Liver (tissue), 9 donors: ENCODE results near the gene OR1G1. TPM values are rescaled to one million over a fixed set of nuclear protein-coding genes. Genes with fewer than 3 reads are reported as not detected.

Experiments
- DNase-seq: peaks from one replicate; pipeline ENCODE4 v3.0.0-alpha.2; 2017; ENCODE audit warnings: low spot score
- H3K27ac ChIP-seq, 2 donors: one replicate each; pipeline ENCODE4 v1.7.0; 2013; ENCODE audit warnings: inconsistent platforms in 2 of 2, low read length in 2 of 2, control low read depth in 1 of 2, low read depth in 1 of 2, mild to moderate bottlenecking in 1 of 2
- H3K27me3 ChIP-seq, 4 donors: one replicate each; pipeline versions ENCODE4 v1.6.1 to v1.7.0; 2013; ENCODE audit warnings: low read length in 3 of 4, inconsistent platforms in 1 of 4, mild to moderate bottlenecking in 1 of 4, moderate library complexity in 1 of 4; ENCODE audit not compliant: control insufficient read depth in 4 of 4, insufficient read depth in 4 of 4
- H3K36me3 ChIP-seq, 4 donors: one replicate each; pipeline versions ENCODE4 v1.6.1 to v1.7.0; 2013; ENCODE audit warnings: low read length in 3 of 4, mild to moderate bottlenecking in 3 of 4, low read depth in 1 of 4, moderate library complexity in 1 of 4; ENCODE audit not compliant: control insufficient read depth in 4 of 4, insufficient read depth in 3 of 4
- H3K4me1 ChIP-seq, 4 donors: one replicate each; pipeline versions ENCODE4 v1.6.1 to v1.7.0; 2013; ENCODE audit warnings: low read length in 3 of 4, mild to moderate bottlenecking in 3 of 4, moderate library complexity in 1 of 4; ENCODE audit not compliant: control insufficient read depth in 4 of 4, insufficient read depth in 4 of 4
- H3K4me3 ChIP-seq, 3 donors: one replicate each; pipeline versions ENCODE4 v1.6.1 to v1.7.0; 2013; ENCODE audit warnings: low read length in 3 of 3, control low read depth in 1 of 3, low read depth in 1 of 3, mild to moderate bottlenecking in 1 of 3
- H3K9ac ChIP-seq, 2 donors: one replicate each; pipeline ENCODE4 v1.7.0; 2013; ENCODE audit warnings: low read length in 2 of 2, mild to moderate bottlenecking in 2 of 2, moderate library complexity in 2 of 2, control low read depth in 1 of 2, low read depth in 1 of 2
- H3K9me3 ChIP-seq, 4 donors: one replicate each; pipeline versions ENCODE4 v1.6.1 to v1.7.0; 2013; ENCODE audit warnings: low read length in 3 of 4; ENCODE audit not compliant: control insufficient read depth in 4 of 4
- EGR1 ChIP-seq, 2 donors: IDR thresholded peaks; 2 replicates each; pipeline ENCODE4 v1.6.1; 2016 to 2018; ENCODE audit warnings: antibody characterized with exemption in 2 of 2, low read depth in 2 of 2
- FOXA1 ChIP-seq: IDR thresholded peaks from 2 replicates; pipeline ENCODE4 v1.6.1; 2016; ENCODE audit warnings: antibody characterized with exemption
- FOXA2 ChIP-seq: IDR thresholded peaks from 2 replicates; pipeline ENCODE4 v1.6.1; 2016; ENCODE audit warnings: antibody characterized with exemption
- GABPA ChIP-seq, 2 donors: IDR thresholded peaks in 1 of 2; conservative IDR thresholded peaks in 1 of 2; 2 replicates each; pipeline ENCODE4 v1.6.1; 2016; ENCODE audit warnings: antibody characterized with exemption in 2 of 2, mild to moderate bottlenecking in 1 of 2, moderate library complexity in 1 of 2
- HNF4A ChIP-seq, 2 donors: conservative IDR thresholded peaks; 2 replicates each; pipeline ENCODE4 v1.6.1; 2016; ENCODE audit warnings: antibody characterized with exemption in 2 of 2, mild to moderate bottlenecking in 2 of 2
- HNF4G ChIP-seq: IDR thresholded peaks from 2 replicates; pipeline ENCODE4 v1.6.1; 2016; ENCODE audit warnings: antibody characterized with exemption
- JUND ChIP-seq, 2 donors: IDR thresholded peaks; 2 replicates each; pipeline ENCODE4 v1.6.1; 2016; ENCODE audit warnings: antibody characterized with exemption in 2 of 2
- NR2F2 ChIP-seq: IDR thresholded peaks from 2 replicates; pipeline ENCODE4 v1.6.1; 2016; ENCODE audit warnings: antibody characterized with exemption
- RAD21 ChIP-seq, 2 donors: IDR thresholded peaks; 2 replicates each; pipeline ENCODE4 v1.6.1; 2016; ENCODE audit warnings: antibody characterized with exemption in 2 of 2, mild to moderate bottlenecking in 2 of 2
- RXRA ChIP-seq, 2 donors: IDR thresholded peaks; 2 replicates each; pipeline ENCODE4 v1.6.1; 2017 to 2018; ENCODE audit warnings: antibody characterized with exemption in 2 of 2, mild to moderate bottlenecking in 1 of 2
- SP1 ChIP-seq: IDR thresholded peaks from 2 replicates; pipeline ENCODE4 v1.6.1; 2018; ENCODE audit warnings: antibody characterized with exemption, mild to moderate bottlenecking
- TAF1 ChIP-seq: conservative IDR thresholded peaks from 2 replicates; pipeline ENCODE4 v1.6.1; 2016; ENCODE audit warnings: antibody characterized with exemption, mild to moderate bottlenecking
- YY1 ChIP-seq: IDR thresholded peaks from 2 replicates; pipeline ENCODE4 v1.6.1; 2016; ENCODE audit warnings: antibody characterized with exemption, mild to moderate bottlenecking
- WGBS: extraction: QIAGEN DNeasy Blood & Tissue Kit; methylation state at CpG from one replicate; pipeline ENCODE4 v1.1.7; 2013; 5-methylcytosine and 5-hydroxymethylcytosine counted together
- polyA plus RNA-seq, 2 donors: library from polyadenylated mRNA; stranded (reverse) in 1 of 2; unstranded in 1 of 2; fragments of 200-250 nt in 1 of 2; fragments of >200 nt in 1 of 2; fragmentation: Nextera tagmentation in 1 of 2; extraction: Ambion mirVana in 1 of 2; gene quantifications; one replicate each; pipeline versions ENCODE4 v1.2.1 to v1.2.3, GENCODE V29; 2013 to 2015
- total RNA-seq, 2 donors: library from RNA; depleted of rRNA; stranded (reverse); fragments of >200 nt; gene quantifications; one replicate each; pipeline ENCODE4 v1.2.3, GENCODE V29; 2014
- TF ChIP-seq, protein P1 (sequence below): IDR thresholded peaks from 2 replicates; pipeline ENCODE4 v1.6.1; 2016; ENCODE audit warnings: antibody characterized with exemption
- TF ChIP-seq, protein P2 (sequence below): IDR thresholded peaks from 2 replicates; pipeline ENCODE4 v1.6.1; 2016; ENCODE audit warnings: antibody characterized with exemption
- TF ChIP-seq, protein P3 (sequence below): IDR thresholded peaks from 2 replicates; pipeline ENCODE4 v1.6.1; 2016; ENCODE audit warnings: antibody characterized with exemption
- TF ChIP-seq, protein P4 (sequence below): IDR thresholded peaks from 2 replicates; pipeline ENCODE4 v1.6.1; 2016; ENCODE audit warnings: antibody characterized with exemption, mild to moderate bottlenecking
- TF ChIP-seq, protein P5 (sequence below): fragments of 150-350 bp; IDR thresholded peaks from 2 replicates; pipeline ENCODE4 v1.5.1; 2017; ENCODE audit warnings: improper control_type of control experiment, low read depth, low read length; ENCODE audit not compliant: missing input control
- donor health status: healthy.
- donor health status: healthy.
- donor health status: healthy.
- donor health status: healthy.
- donor health status: healthy.

OR1G1 gene
- total RNA-seq (not detected), polyA plus RNA-seq (not detected)

DNA sequence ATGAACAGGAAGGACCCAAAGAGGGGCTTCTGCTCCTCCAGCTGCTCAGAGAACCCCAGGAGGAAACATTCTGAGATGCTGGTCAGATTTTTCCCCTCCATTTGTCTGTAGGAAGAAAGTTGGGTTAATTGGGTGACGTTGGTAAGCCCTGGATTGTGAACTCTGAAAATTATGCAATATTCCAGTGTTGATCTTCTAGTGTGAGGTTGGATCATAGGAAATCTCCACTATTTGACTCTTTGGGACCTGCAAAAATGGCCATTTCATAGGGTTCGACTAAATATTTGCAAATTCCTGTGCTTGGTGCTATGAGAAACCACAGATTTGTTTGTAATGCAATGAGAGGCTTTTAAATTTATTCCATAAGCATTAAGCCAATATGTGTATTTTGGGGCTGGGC is at the start of gene OR1G1:
Gene OR1G1 (minus strand): TSS at position 101 of the 400 bp plus-strand sequence. CDS start 0 bp downstream, at position 101.
- no peak within 1 kb of the TSS for H3K9ac ChIP-seq
- peaks cover 0 to 5% (median 1%) of the 10 kb centered on the region in 4 donors for H3K27me3 ChIP-seq
- DNase-seq: no peak
- TF ChIP-seq, protein P1, sequence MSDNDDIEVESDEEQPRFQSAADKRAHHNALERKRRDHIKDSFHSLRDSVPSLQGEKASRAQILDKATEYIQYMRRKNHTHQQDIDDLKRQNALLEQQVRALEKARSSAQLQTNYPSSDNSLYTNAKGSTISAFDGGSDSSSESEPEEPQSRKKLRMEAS: no peak
- TF ChIP-seq YY1 (no peak), RXRA (IDR thresholded peaks at IDR 0.05) (no peak), SP1 (no peak), HNF4G (no peak), HNF4A (conservative IDR thresholded peaks at IDR 0.05) (no peak), RAD21 (IDR thresholded peaks at IDR 0.05) (no peak)
- TF ChIP-seq, protein P2, sequence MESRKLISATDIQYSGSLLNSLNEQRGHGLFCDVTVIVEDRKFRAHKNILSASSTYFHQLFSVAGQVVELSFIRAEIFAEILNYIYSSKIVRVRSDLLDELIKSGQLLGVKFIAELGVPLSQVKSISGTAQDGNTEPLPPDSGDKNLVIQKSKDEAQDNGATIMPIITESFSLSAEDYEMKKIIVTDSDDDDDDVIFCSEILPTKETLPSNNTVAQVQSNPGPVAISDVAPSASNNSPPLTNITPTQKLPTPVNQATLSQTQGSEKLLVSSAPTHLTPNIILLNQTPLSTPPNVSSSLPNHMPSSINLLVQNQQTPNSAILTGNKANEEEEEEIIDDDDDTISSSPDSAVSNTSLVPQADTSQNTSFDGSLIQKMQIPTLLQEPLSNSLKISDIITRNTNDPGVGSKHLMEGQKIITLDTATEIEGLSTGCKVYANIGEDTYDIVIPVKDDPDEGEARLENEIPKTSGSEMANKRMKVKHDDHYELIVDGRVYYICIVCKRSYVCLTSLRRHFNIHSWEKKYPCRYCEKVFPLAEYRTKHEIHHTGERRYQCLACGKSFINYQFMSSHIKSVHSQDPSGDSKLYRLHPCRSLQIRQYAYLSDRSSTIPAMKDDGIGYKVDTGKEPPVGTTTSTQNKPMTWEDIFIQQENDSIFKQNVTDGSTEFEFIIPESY: no peak
- TF ChIP-seq, protein P3, sequence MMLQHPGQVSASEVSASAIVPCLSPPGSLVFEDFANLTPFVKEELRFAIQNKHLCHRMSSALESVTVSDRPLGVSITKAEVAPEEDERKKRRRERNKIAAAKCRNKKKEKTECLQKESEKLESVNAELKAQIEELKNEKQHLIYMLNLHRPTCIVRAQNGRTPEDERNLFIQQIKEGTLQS: no peak
- no peaks in the 10 kb centered on the region for H3K9me3 ChIP-seq
- H3K36me3 ChIP-seq: no peaks in the 10 kb centered on the region
- no peak within 1 kb of the TSS for H3K27ac ChIP-seq
- WGBS: 53% methylated on average over 2 of the region's 2 CpGs
- H3K4me1 ChIP-seq: no peaks in the 10 kb centered on the region
- H3K4me3 ChIP-seq: no peak within 1 kb of the TSS

DNA sequence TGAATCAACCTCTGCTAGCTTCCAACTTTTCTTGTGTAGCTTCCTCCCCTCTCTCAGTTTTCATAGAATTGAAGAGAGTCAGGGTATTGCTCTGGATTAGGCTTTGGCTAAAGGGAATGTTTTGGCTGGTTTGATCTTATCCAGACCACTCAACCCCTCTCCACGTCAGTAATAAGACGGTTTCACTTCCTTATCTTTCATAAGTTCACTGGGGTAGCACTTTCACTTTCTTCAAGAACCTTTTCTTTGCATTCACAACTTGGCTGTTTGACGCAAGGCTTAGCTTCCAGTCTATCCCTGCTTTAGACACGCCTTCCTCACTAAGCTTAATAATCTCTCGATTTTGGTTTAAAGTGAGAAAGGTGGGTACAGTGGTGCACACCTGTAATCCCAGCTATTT is 40.2 kb upstream of the OR1G1 start:
- H3K36me3 ChIP-seq: no peaks in the 10 kb centered on the region
- H3K27ac ChIP-seq: no peak overlapping the region
- 59% methylated on average over 5 of the region's 5 CpGs for WGBS
- no peak overlapping the region for H3K4me3 ChIP-seq
- no peaks in the 10 kb centered on the region for H3K4me1 ChIP-seq
- DNase-seq: no peak
- no peak overlapping the region for H3K9ac ChIP-seq
- H3K27me3 ChIP-seq: peaks cover 0 to 3% (median 0%) of the 10 kb centered on the region in 4 donors
- peaks cover 0 to 6% (median 4%) of the 10 kb centered on the region in 4 donors for H3K9me3 ChIP-seq
- no peak for TF ChIP-seq HNF4A (conservative IDR thresholded peaks at IDR 0.05)
- TF ChIP-seq JUND (IDR thresholded peaks at IDR 0.05): no peak
- TF ChIP-seq TAF1: no peak
- TF ChIP-seq, protein P2: no peak
- TF ChIP-seq, protein P4, sequence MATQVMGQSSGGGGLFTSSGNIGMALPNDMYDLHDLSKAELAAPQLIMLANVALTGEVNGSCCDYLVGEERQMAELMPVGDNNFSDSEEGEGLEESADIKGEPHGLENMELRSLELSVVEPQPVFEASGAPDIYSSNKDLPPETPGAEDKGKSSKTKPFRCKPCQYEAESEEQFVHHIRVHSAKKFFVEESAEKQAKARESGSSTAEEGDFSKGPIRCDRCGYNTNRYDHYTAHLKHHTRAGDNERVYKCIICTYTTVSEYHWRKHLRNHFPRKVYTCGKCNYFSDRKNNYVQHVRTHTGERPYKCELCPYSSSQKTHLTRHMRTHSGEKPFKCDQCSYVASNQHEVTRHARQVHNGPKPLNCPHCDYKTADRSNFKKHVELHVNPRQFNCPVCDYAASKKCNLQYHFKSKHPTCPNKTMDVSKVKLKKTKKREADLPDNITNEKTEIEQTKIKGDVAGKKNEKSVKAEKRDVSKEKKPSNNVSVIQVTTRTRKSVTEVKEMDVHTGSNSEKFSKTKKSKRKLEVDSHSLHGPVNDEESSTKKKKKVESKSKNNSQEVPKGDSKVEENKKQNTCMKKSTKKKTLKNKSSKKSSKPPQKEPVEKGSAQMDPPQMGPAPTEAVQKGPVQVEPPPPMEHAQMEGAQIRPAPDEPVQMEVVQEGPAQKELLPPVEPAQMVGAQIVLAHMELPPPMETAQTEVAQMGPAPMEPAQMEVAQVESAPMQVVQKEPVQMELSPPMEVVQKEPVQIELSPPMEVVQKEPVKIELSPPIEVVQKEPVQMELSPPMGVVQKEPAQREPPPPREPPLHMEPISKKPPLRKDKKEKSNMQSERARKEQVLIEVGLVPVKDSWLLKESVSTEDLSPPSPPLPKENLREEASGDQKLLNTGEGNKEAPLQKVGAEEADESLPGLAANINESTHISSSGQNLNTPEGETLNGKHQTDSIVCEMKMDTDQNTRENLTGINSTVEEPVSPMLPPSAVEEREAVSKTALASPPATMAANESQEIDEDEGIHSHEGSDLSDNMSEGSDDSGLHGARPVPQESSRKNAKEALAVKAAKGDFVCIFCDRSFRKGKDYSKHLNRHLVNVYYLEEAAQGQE: no peak
- TF ChIP-seq RAD21 (IDR thresholded peaks at IDR 0.05): no peak
- no peak for TF ChIP-seq EGR1 (IDR thresholded peaks at IDR 0.05; ENCODE audit: low read depth in 2 of 2)
- TF ChIP-seq NR2F2: no peak
- no peak for TF ChIP-seq FOXA1
- TF ChIP-seq, protein P5, sequence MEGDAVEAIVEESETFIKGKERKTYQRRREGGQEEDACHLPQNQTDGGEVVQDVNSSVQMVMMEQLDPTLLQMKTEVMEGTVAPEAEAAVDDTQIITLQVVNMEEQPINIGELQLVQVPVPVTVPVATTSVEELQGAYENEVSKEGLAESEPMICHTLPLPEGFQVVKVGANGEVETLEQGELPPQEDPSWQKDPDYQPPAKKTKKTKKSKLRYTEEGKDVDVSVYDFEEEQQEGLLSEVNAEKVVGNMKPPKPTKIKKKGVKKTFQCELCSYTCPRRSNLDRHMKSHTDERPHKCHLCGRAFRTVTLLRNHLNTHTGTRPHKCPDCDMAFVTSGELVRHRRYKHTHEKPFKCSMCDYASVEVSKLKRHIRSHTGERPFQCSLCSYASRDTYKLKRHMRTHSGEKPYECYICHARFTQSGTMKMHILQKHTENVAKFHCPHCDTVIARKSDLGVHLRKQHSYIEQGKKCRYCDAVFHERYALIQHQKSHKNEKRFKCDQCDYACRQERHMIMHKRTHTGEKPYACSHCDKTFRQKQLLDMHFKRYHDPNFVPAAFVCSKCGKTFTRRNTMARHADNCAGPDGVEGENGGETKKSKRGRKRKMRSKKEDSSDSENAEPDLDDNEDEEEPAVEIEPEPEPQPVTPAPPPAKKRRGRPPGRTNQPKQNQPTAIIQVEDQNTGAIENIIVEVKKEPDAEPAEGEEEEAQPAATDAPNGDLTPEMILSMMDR: no peak
- TF ChIP-seq SP1: no peak
- TF ChIP-seq, protein P3: no peak
- no peak for TF ChIP-seq YY1
- no peak for TF ChIP-seq FOXA2
- no peak for TF ChIP-seq HNF4G
- TF ChIP-seq GABPA (IDR thresholded peaks at IDR 0.05 in 1 of 2, conservative IDR thresholded peaks at IDR 0.05 in 1 of 2): no peak
- no peak for TF ChIP-seq RXRA (IDR thresholded peaks at IDR 0.05)
